ENCODE measurements around the gene PTRH1. TPM values are rescaled to one million over a fixed set of nuclear protein-coding genes. Genes with fewer than 3 reads are reported as not detected.
A peak's percentile ranks its signal among the peaks of the same experiment; 100 is the strongest.
"Not testable (repeated sequence)": the region's sequence is repeated elsewhere in the genome, so short reads cannot be mapped to it uniquely, and the experiment has no call there.

Gene PTRH1, protein sequence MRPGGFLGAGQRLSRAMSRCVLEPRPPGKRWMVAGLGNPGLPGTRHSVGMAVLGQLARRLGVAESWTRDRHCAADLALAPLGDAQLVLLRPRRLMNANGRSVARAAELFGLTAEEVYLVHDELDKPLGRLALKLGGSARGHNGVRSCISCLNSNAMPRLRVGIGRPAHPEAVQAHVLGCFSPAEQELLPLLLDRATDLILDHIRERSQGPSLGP
- total RNA-seq, result 10 to 100 TPM; 12.8 to 17.6 TPM

DNA sequence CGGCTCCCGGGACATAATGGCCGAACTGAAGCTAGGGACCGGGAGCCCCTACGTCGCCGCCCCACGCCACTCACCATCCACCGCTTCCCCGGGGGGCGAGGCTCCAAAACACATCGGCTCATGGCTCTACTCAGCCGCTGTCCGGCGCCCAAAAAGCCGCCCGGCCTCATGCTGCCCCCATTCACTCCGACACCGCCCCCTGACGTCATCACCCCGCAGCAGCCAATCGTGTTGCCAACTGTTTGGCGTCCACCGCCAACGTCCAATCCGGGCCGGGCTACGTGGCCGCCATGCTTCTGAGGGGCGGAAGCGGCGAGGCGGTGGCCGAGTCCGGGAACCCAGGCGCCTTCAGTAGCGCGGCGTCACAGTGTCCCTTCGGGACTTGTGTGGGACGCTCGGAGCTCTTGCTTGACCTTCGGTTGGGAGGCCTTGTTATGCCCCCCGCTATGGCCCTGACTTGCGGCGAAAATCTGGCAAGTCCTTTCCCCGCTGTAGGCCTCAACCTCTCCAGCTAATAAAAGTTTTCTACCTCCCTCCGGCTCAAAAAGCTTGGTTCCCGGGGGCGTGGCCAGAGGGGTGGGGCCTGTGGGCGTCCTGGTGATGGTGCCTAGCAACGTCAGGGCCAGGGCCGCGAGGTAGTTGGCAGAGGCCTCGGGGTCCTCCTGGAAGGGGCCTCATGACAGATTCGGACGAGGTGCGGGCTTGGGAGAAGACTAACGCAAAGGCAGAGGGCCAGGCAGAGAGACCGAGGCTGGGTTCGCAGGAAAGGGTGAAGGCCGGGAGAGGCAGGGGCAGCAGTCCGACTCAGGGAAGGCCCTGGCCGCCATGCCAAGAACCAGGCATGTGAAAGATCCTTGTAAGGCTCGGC lies at the start of gene PTRH1, which contains the start of gene TTC16:
Gene PTRH1, minus strand, starts transcription at position 194 of the 868 bp plus-strand sequence. Its CDS starts 24 bp downstream, at position 170.
Gene TTC16, plus strand, starts transcription at position 610 of the 868 bp plus-strand sequence. Its CDS starts 67 bp downstream, at position 677.
- peaks cover 29 to 33% of the 10 kb centered on the region in 2 donors for H3K4me1 Mint-ChIP-seq (ENCODE audit: low read depth in 2 of 2)

DNA sequence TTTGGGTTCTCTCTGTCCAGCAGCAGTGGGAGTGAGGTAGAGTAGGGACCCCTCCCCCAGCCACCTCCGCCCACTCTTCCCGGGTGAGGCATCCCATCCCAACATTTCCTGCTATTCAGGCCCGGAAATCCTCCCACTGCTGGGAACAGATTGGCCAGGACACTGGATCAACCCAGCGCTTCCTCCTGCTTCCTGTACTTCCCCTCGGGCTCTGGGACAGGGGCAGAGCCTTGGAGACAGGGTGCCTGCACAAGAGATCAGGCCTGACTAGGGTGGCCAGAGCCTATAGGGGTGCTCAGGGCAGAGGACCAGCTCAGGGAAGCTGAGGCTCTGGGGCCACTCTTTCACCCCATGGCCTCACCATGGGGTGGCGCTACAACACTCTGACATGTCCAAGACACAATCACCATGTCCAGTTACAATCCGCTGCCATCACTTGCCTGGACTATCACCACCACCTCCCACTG lies 48.5 kb upstream of the PTRH1 start:
- Mint-ChIP-seq H3K4me1 (ENCODE audit: low read depth in 2 of 2) (peaks cover 51 to 58% of the 10 kb centered on the region in 2 donors), H3K27me3 (no peaks in the 10 kb centered on the region), H3K4me3 (no peak overlapping the region), H3K36me3 (peaks cover 8% of the 10 kb centered on the region), H3K27ac (peak overlapping the region; percentile 96 to 99), H3K9me3 (no peaks in the 10 kb centered on the region)
- DNase-seq (ENCODE audit: low spot score), result no peak
- ATAC-seq, result peak; percentile 66 to 71

More for the DNA sequence above, at the start of gene PTRH1, which contains the start of gene TTC16:
- Mint-ChIP-seq H3K4me3 (peak within 1 kb of the TSS; percentile 94), H3K9me3 (no peaks in the 10 kb centered on the region), H3K27ac (peak within 1 kb of the TSS; percentile 78 to 92), H3K36me3 (no peaks in the 10 kb centered on the region), H3K27me3 (no peaks in the 10 kb centered on the region)
- ATAC-seq (peak; percentile 95 to 98), DNase-seq (ENCODE audit: low spot score) (peak; percentile 97)

DNA sequence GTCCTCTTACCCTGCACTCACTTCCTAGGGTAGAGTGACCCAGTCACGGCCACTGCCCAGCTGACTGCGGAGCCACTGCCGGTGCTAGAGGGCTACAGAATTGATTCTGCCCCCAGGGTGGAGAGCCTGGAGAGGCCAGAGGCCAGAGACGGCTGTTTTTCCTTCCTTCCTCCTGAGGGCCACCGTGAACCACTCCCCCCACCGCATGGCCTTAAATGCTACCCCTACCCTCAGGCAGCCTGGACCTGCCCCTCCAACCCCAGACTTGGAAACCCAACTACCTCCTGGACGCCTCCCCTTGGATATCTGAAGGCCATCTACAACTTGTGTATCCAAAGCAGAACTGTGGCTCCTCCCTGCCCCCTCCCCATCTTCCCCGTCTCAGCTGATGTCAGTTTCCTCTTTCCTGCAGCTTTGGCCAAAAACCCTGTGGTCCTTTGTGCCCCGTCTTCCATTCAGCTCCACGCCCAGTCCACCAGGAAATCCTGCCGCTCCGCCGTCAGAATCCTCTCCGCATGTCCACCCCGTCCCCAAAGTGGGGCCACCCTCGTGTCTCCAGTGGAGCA lies 46.7 kb upstream of the PTRH1 start:
- no peak for ATAC-seq
- peaks cover 5% of the 10 kb centered on the region for H3K36me3 Mint-ChIP-seq
- H3K4me1 Mint-ChIP-seq (ENCODE audit: low read depth in 2 of 2), result peaks cover 45 to 46% of the 10 kb centered on the region in 2 donors
- peak overlapping the region; percentile 96 to 99 for H3K27ac Mint-ChIP-seq
- no peaks in the 10 kb centered on the region for H3K9me3 Mint-ChIP-seq
- H3K4me3 Mint-ChIP-seq, result no peak overlapping the region
- DNase-seq (ENCODE audit: low spot score), result no peak
- no peaks in the 10 kb centered on the region for H3K27me3 Mint-ChIP-seq

DNA sequence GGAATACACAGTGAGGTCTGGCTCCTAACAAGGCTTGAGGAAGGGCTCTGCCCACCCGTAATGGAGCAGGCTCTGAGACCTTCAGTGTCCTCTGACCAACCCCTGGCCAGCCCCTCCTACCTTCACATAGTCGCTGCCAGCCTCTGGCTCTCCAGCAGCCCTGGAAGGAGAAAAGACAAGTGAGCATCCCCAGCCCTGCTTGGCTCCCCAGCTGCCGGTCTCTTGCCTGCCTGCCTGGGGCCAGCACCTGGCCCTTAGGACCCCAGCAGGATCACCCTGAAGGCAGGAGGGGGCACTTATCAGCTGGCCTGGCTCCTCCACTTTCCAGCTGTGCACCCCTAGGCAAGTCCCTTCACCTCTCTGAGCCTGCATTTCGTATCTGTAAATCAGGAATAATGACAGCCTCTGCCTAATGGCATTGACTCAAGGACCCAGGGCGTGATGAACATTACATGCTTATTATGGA lies 46.1 kb upstream of the PTRH1 start:
- Mint-ChIP-seq H3K36me3 (peaks cover 5% of the 10 kb centered on the region), H3K9me3 (no peaks in the 10 kb centered on the region), H3K4me3 (no peak overlapping the region), H3K27me3 (no peaks in the 10 kb centered on the region), H3K4me1 (ENCODE audit: low read depth in 2 of 2) (peaks cover 39% of the 10 kb centered on the region in 2 donors), H3K27ac (peak overlapping the region; percentile 96 to 99)
- ATAC-seq (no peak), DNase-seq (ENCODE audit: low spot score) (peak; percentile 47)

DNA sequence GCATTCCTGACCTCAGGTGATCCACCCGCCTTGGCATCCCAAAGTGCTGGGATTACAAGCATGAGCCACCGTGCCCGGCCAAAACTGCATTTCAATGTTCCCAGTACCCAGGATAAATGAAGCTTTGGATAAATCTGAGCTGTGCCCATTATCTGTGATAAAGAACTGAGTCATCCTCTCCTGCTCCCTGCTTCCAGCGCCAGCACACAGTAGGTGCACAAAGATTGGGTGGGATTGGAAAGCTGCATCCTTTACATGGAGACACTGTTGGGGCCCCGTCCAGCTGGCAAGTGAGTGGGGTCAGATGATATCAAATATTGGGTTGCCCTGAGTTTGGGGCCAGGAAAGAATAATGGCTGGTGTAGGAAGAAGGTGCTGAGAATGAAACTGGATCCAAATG lies 45.6 kb upstream of the PTRH1 start:
- no peaks in the 10 kb centered on the region for H3K9me3 Mint-ChIP-seq
- H3K27ac Mint-ChIP-seq, result no peak overlapping the region
- peaks cover under 1% of the 10 kb centered on the region for H3K36me3 Mint-ChIP-seq
- H3K4me1 Mint-ChIP-seq (ENCODE audit: low read depth in 2 of 2), result peaks cover 35% of the 10 kb centered on the region in 2 donors
- DNase-seq (ENCODE audit: low spot score) (no peak), ATAC-seq (no peak)
- no peaks in the 10 kb centered on the region for H3K27me3 Mint-ChIP-seq
- no peak overlapping the region for H3K4me3 Mint-ChIP-seq

DNA sequence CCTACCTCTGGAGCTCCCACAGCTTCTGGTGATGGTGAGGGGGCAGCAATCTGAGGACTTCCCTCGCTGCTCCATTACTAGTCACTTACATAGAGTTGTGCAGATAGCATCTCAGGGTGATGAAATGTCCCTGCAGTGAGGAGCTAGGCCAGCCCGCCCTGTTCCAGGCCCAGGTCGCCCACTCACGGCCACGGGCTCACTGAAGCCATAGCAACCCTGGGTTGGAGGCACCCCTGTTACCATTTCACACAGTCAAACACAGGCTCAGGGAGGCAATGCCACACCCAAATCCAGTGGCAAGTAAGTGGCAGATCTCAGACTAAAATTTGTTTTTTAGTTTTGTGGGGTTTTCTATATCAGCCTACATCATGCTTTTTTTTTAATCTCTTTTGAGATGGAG lies 43.4 kb upstream of the PTRH1 start:
- Mint-ChIP-seq H3K36me3 (no peaks in the 10 kb centered on the region), H3K27ac (peak overlapping the region; percentile 29 to 38), H3K27me3 (no peaks in the 10 kb centered on the region), H3K4me1 (ENCODE audit: low read depth in 2 of 2) (peaks cover 13 to 18% of the 10 kb centered on the region in 2 donors), H3K4me3 (no peak overlapping the region), H3K9me3 (no peaks in the 10 kb centered on the region)
- peak; percentile 31 for DNase-seq (ENCODE audit: low spot score)
- no peak for ATAC-seq

DNA sequence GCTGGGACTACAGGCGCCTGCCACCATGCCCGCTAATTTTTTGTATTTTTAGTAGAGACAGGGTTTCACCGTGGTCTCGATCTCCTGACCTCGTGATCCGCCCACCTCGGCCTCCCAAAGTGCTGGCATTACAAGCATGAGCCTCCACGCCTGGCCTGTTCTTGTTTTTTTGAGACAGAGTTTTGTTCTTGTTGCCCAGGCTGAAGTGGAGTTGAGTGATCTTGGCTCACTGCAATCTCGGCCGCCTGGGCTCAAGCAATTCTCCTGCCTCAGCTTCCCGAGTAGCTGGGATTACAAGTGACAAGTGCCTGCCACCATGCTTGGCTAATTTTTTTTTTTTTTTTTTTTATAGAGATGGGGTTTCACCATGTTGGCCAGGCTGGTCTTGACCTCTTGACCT lies 41.3 kb upstream of the PTRH1 start:
- H3K27me3 Mint-ChIP-seq; H3K4me3 Mint-ChIP-seq; H3K9me3 Mint-ChIP-seq; ATAC-seq; DNase-seq (ENCODE audit: low spot score); H3K27ac Mint-ChIP-seq; H3K36me3 Mint-ChIP-seq: not testable (repeated sequence)
- peaks cover 0 to 11% of the 10 kb centered on the region in 2 donors for H3K4me1 Mint-ChIP-seq (ENCODE audit: low read depth in 2 of 2)

DNA sequence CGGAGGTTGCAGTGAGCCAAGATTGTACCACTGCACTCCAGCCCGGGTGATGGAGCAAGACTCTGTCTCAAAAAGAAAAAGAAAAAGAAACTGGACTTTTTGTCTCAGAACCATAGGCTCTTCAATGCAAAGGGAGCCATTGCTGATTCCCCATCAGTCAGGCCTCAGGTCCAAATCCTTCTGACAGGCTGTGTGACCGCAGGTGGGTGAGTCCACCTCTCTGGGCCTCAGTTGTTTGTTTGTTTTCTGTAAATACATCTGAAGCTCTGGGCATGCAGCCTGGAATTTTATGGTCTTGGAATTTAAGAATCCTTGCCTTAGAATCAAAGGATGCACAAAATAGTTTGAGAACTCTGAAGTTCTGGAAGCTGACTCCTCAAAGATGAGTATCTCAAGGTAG lies 40.8 kb upstream of the PTRH1 start:
- H3K36me3 Mint-ChIP-seq, result no peaks in the 10 kb centered on the region
- H3K4me3 Mint-ChIP-seq, result no peak overlapping the region
- DNase-seq (ENCODE audit: low spot score), result no peak
- peaks cover 0 to 11% of the 10 kb centered on the region in 2 donors for H3K4me1 Mint-ChIP-seq (ENCODE audit: low read depth in 2 of 2)
- ATAC-seq, result no peak
- H3K9me3 Mint-ChIP-seq, result no peaks in the 10 kb centered on the region
- H3K27ac Mint-ChIP-seq, result no peak overlapping the region
- no peaks in the 10 kb centered on the region for H3K27me3 Mint-ChIP-seq

DNA sequence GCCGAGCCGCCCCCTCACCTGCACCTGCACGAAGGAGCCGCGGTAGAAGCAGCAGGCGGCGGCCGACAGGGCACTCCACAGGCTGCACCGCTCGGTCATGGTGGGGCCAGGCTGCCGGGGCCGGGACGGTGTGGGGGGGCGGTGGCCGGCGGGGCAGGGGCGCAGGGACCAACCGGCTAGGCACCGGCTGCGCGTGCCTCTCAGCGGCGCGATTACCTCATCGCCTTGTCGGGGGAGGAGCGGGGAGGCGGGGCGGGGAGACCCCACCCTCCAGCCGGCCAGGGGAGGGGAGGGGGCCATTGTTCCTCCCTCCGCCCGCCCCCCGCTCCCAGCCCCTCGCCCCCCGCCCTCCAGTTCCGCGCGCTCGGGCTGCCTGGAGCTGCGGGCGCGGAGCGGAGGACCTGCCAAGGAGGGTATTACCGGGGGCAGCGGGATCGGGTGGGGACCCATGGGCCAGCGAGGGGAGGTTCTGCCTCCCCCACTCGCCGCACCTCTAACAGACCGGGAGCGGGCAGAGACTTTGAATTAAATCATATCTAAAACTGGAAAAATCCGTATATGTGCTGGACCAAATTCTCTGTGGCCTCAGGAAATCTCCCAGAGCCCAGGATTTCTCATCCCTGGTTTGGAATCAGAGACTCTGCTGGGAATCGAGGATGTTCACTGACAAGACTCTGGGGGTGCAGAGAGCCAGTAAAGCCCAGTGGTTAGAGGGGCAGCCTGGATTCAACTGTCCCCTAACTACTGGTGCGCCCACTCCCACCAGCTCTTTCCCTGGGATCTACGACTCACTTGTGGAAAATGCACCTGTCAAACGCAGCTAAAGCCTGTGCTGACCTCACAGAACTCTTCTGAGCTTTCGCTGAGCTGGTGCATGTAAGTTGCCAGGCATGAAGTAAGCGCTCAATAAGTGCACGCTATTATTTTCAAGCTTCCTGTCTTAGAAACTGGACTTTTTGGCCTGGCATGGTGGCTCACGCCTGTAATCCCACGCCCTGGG lies 39.9 kb upstream of the PTRH1 start:
- ATAC-seq (no peak), DNase-seq (ENCODE audit: low spot score) (no peak)
- no peak overlapping the region for H3K27ac Mint-ChIP-seq
- no peaks in the 10 kb centered on the region for H3K9me3 Mint-ChIP-seq
- H3K4me1 Mint-ChIP-seq (ENCODE audit: low read depth in 2 of 2), result peaks cover 0 to 11% of the 10 kb centered on the region in 2 donors
- peaks cover 4% of the 10 kb centered on the region for H3K36me3 Mint-ChIP-seq
- H3K4me3 Mint-ChIP-seq, result no peak overlapping the region
- no peaks in the 10 kb centered on the region for H3K27me3 Mint-ChIP-seq

DNA sequence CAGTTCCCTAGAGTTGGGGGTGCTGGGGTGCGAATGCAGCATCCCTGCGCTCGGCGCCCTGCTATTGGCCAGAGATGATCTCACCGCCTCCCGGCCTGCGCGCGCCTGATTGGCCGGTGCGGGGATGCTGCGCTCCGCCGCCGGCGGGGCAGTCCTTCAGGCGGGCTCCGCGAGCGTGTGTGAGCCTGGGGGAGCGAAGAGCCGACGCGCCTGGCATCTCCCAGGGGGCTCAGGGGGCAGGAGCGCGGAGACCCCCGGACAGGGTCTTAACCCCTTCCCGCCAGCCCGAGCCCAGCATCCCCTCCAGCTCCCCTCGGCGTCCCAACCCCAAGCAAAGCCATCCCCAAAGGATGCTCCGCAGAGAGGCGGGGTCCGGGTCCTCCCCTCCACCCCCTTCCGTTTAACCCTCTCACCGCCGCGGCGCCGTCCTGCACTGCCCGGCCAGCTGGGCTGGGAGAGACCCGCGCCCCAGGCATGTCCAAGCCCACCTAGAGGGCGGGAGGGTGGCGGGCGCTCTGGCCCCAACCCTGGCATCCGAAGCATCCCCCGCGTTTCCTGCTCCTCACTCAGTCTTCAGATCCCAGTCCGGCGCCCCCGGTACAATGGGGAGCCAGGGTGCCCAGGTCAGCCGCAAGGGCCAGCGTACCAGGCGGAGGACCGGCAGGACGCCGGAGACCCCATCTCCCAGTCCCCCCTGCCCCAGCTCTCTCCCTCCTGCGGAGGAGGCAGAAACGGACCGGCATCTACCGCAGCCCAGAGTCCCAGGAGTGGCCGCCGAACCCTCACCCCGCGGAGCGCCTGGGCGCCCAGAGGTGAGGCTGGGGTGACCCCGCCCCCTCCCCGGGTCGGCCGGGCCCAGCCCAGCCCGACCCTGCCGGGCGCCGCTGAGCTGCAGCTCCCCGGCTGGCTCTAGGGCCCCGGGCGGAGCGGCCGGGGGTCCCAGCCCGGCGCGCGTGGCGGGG lies 38.9 kb upstream of the PTRH1 start:
- Mint-ChIP-seq H3K4me3 (no peak overlapping the region), H3K27me3 (no peaks in the 10 kb centered on the region), H3K4me1 (ENCODE audit: low read depth in 2 of 2) (peaks cover 0 to 11% of the 10 kb centered on the region in 2 donors), H3K27ac (no peak overlapping the region), H3K36me3 (peaks cover 5% of the 10 kb centered on the region), H3K9me3 (no peaks in the 10 kb centered on the region)
- DNase-seq (ENCODE audit: low spot score), result no peak
- ATAC-seq, result peak in 1 of 2 donors; percentile 22

DNA sequence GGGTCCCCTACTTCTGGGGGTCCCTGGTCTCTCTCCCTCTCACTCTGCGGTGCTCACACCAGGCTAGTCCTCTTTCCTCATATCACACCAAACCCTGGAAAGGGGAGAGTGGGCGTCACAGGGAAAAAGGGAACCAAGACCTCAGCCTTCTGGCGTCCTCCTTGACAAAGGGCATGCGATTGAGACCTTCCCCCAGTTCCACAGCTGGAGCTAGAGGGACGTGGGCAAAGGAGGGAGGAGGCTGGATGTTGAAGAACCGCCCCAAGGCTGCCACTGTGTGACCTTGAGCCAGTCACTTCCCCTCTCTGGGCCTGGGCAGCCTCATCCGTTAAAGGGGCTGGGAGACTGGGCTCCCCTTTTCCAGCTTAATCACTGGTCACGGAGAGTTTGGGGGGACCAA lies 38.2 kb upstream of the PTRH1 start:
- no peak overlapping the region for H3K4me3 Mint-ChIP-seq
- ATAC-seq (no peak), DNase-seq (ENCODE audit: low spot score) (no peak)
- H3K4me1 Mint-ChIP-seq (ENCODE audit: low read depth in 2 of 2), result peaks cover 0 to 7% of the 10 kb centered on the region in 2 donors
- peaks cover 5% of the 10 kb centered on the region for H3K36me3 Mint-ChIP-seq
- no peaks in the 10 kb centered on the region for H3K9me3 Mint-ChIP-seq
- H3K27me3 Mint-ChIP-seq, result no peaks in the 10 kb centered on the region
- no peak overlapping the region for H3K27ac Mint-ChIP-seq

DNA sequence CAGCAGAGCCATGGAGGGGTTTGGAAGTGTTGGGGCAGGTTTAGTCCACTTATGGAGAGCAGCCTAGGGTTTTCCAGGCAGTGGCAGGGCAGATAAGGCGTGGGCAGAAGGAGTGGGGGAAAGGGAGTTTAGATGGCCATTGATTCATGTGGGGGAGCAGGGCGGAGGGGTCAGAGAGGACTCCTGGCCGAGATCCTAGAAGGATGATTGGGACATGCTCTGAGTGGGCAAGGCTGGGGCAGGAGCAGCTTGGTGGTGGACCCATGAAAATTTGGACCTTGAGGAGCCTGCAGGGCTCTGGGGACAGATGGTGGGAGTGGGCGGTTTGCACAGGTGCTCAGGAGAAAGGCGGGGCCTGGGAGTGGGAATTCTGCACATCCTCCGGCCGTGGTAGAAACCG lies 37.7 kb upstream of the PTRH1 start:
- H3K9me3 Mint-ChIP-seq, result no peaks in the 10 kb centered on the region
- no peaks in the 10 kb centered on the region for H3K27me3 Mint-ChIP-seq
- DNase-seq (ENCODE audit: low spot score) (no peak), ATAC-seq (no peak)
- H3K4me3 Mint-ChIP-seq, result no peak overlapping the region
- H3K36me3 Mint-ChIP-seq, result peaks cover 5% of the 10 kb centered on the region
- H3K27ac Mint-ChIP-seq, result peak overlapping the region in 1 of 2 donors; percentile 72
- H3K4me1 Mint-ChIP-seq (ENCODE audit: low read depth in 2 of 2), result peaks cover 0 to 5% of the 10 kb centered on the region in 2 donors

Measured in natural killer cell treated with Interleukin-12 subunit alpha and Interleukin-12 subunit beta and Interleukin-15 and Interleukin-18, amount 100 ng/mL, for 72 hours (primary cell).